MCF 10A (cell line): ENCODE data around the gene COMMD9. TPM values are rescaled to one million over a fixed set of nuclear protein-coding genes. Genes with fewer than 3 reads are reported as not detected.

Experiments used
- Bru-seq: library from RNA; stranded (reverse); fragments of 400-500 nt; gene quantifications from one replicate; lab custom pipeline; 2021; lab: Mats Ljungman, UMichigan
- BruChase-seq, 2 experiments: library from RNA; stranded (reverse); fragments of 400-500 nt; gene quantifications; one replicate each; lab custom pipeline; 2021; lab: Mats Ljungman, UMichigan
- BruUV-seq: library from RNA; stranded (reverse); fragments of 400-500 nt; replicated peaks from 2 replicates; lab custom pipeline; 2021; lab: Mats Ljungman, UMichigan
- CTCF ChIA-PET: fragments of 300-600 bp; sonication (Branson Sonifier 250); formaldehyde crosslinking; extraction: SDS; loops from one replicate; lab custom pipeline; 2021; ENCODE audit warnings: antibody characterized with exemption, inconsistent platforms; lab: Yijun Ruan, JAX
- POLR2A ChIA-PET: fragments of 300-600, 350-650 bp; sonication (Branson Sonifier 250); formaldehyde crosslinking; extraction: SDS; loops from one replicate; lab custom pipeline; 2020; ENCODE audit warnings: antibody characterized with exemption, inconsistent platforms; lab: Yijun Ruan, JAX
- DNase-seq: peaks from one replicate; pipeline ENCODE4 v3.0.0-alpha.2; 2018; ENCODE audit not compliant: unreplicated experiment
- H3K27ac Mint-ChIP-seq: one replicate; pipeline ENCODE4 v1.8.0; 2022; ENCODE audit warnings: mild to moderate bottlenecking, low read depth, mixed read lengths; ENCODE audit not compliant: unreplicated experiment
- H3K27me3 Mint-ChIP-seq: one replicate; pipeline ENCODE4 v1.8.0; 2022; ENCODE audit warnings: mixed read lengths; ENCODE audit not compliant: insufficient read depth, unreplicated experiment
- H3K36me3 Mint-ChIP-seq: one replicate; pipeline ENCODE4 v1.8.0; 2022; ENCODE audit warnings: mild to moderate bottlenecking, moderate library complexity, mixed read lengths; ENCODE audit not compliant: insufficient read depth, unreplicated experiment
- H3K4me1 Mint-ChIP-seq: one replicate; pipeline ENCODE4 v1.8.0; 2022; ENCODE audit warnings: mixed read lengths; ENCODE audit not compliant: insufficient read depth, unreplicated experiment
- H3K4me3 Mint-ChIP-seq: one replicate; pipeline ENCODE4 v1.8.0; 2022; ENCODE audit warnings: mild to moderate bottlenecking, moderate library complexity, mixed read lengths; ENCODE audit not compliant: unreplicated experiment
- H3K9me3 Mint-ChIP-seq: one replicate; pipeline ENCODE4 v1.8.0; 2022; ENCODE audit warnings: mixed read lengths; ENCODE audit not compliant: unreplicated experiment
- intact Hi-C: fragments of 100-400 bp; cut with micrococcal nuclease; formaldehyde crosslinking; loops from 2 replicates; pipeline ENCODE4 v1.14.1; 2022
- long read RNA-seq: library from polyadenylated mRNA; stranded (forward); transcript quantifications from one replicate; pipeline ENCODE4 v2.0.0, GENCODE V29; 2022
- total RNA-seq: library from RNA; stranded (reverse); gene quantifications from 2 replicates; pipeline ENCODE4 v1.2.3, GENCODE V29; 2022
- TF ChIP-seq, protein P1 (sequence below): fragments of 200-600 bp; IDR thresholded peaks from one replicate; pipeline ENCODE4 v1.8.0; 2022; ENCODE audit warnings: antibody characterized with exemption, mild to moderate bottlenecking; ENCODE audit not compliant: unreplicated experiment

The COMMD9 gene
- total RNA-seq (38.7 and 39.8 TPM in 2 replicates), Bru-seq, nascent RNA (percentile 63 among the genes with signal in this experiment), BruChase-seq, experiment 1, labeled RNA remaining after a 6-hour chase (percentile 58 among the genes with signal in this experiment), BruChase-seq, experiment 2, labeled RNA remaining after a 2-hour chase (percentile 49 among the genes with signal in this experiment)
- long read RNA-seq, transcript COMMD9-201 (6 exons, 2,954 nt): major isoform, 71 of 82 reads
- long read RNA-seq, partial matches to known transcripts: 0 of 82 reads
- long read RNA-seq, other reads (novel, unspliced or antisense): 10 of 82 reads

- TF ChIP-seq, protein P1, sequence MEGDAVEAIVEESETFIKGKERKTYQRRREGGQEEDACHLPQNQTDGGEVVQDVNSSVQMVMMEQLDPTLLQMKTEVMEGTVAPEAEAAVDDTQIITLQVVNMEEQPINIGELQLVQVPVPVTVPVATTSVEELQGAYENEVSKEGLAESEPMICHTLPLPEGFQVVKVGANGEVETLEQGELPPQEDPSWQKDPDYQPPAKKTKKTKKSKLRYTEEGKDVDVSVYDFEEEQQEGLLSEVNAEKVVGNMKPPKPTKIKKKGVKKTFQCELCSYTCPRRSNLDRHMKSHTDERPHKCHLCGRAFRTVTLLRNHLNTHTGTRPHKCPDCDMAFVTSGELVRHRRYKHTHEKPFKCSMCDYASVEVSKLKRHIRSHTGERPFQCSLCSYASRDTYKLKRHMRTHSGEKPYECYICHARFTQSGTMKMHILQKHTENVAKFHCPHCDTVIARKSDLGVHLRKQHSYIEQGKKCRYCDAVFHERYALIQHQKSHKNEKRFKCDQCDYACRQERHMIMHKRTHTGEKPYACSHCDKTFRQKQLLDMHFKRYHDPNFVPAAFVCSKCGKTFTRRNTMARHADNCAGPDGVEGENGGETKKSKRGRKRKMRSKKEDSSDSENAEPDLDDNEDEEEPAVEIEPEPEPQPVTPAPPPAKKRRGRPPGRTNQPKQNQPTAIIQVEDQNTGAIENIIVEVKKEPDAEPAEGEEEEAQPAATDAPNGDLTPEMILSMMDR: no peak
- DNase-seq: peak; percentile 90
- no peaks in the 10 kb centered on the region for H3K27me3 Mint-ChIP-seq
- no TSS peak for BruUV-seq
- CTCF ChIA-PET: interaction anchor here (0.6 to 14.4 kb wide), 13 partner anchors 10 to 800 kb away, joined by 3 to 242 read pairs (median 3); no protein-coding TSS in a partner anchor
- no peaks in the 10 kb centered on the region for H3K9me3 Mint-ChIP-seq
- intact Hi-C loops: no loop called here
- peaks cover 28% of the 10 kb centered on the region for H3K4me1 Mint-ChIP-seq
- POLR2A ChIA-PET: interaction anchor here (0.6 to 2.5 kb wide), 10 partner anchors 9 to 804 kb away, joined by 3 to 12 read pairs (median 3); no protein-coding TSS in a partner anchor
- H3K4me3 Mint-ChIP-seq: peak within 1 kb of the TSS; percentile 84
- H3K36me3 Mint-ChIP-seq: peaks cover 4% of the 10 kb centered on the region
- H3K27ac Mint-ChIP-seq: peak within 1 kb of the TSS; percentile 91
Observed at GRCh38 chr11:36289226-36289852, at the start of gene COMMD9. TSS of gene COMMD9 (minus strand) at chr11:36289424. CDS start at chr11:36289412, 12 bp downstream.

DNA sequence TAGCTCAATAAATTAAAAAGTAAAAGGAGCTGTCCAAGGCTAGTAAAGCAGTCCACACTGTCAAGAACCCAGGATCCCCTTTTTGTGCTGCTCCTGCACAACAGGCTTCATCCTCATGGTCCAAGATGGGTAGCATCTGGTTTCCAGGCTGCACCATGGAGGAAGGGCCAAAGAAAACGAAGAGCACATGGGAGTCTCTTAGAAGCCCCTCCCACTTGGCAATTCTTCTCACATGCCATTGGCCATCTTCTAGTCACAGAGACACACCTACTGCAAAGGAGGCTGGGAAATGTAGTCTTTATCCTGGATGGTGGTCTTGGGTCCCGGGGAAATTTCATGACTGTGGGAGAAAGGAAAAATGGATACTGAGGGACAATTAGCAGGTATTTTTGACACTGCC lies 44.7 kb upstream of the COMMD9 start:
- peaks cover 18% of the 10 kb centered on the region for H3K4me1 Mint-ChIP-seq
- H3K9me3 Mint-ChIP-seq: no peaks in the 10 kb centered on the region
- no peaks in the 10 kb centered on the region for H3K27me3 Mint-ChIP-seq
- no peak overlapping the region for H3K4me3 Mint-ChIP-seq
- DNase-seq: peak; percentile 71
- peak overlapping the region; percentile 75 for H3K27ac Mint-ChIP-seq
- CTCF ChIA-PET: interaction anchor here (0.5 to 1.5 kb wide), 2 partner anchors 45 to 118 kb away, joined by 3 read pairs; no protein-coding TSS in a partner anchor
- TF ChIP-seq, protein P1: no peak
- intact Hi-C loops: no loop called here
- BruUV-seq: no TSS peak
- POLR2A ChIA-PET: interaction anchor here (0.6 to 1.6 kb wide), 5 partner anchors 33 to 489 kb away, joined by 3 to 5 read pairs (median 4); partner anchors contain the start of gene COMMD9
- no peaks in the 10 kb centered on the region for H3K36me3 Mint-ChIP-seq

- Mint-ChIP-seq H3K27me3 (no peaks in the 10 kb centered on the region), H3K4me3 (no peak overlapping the region), H3K36me3 (no peaks in the 10 kb centered on the region), H3K4me1 (peaks cover 18% of the 10 kb centered on the region), H3K27ac (peak overlapping the region; percentile 75), H3K9me3 (no peaks in the 10 kb centered on the region)
- CTCF ChIA-PET: interaction anchor here (1.5 kb wide), 1 partner anchor 45 kb away, joined by 3 read pairs; no protein-coding TSS in a partner anchor
- peak; percentile 64 for DNase-seq
- intact Hi-C loops: no loop called here
- POLR2A ChIA-PET: interaction anchor here (0.6 to 1.6 kb wide), 4 partner anchors 32 to 490 kb away, joined by 3 to 5 read pairs (median 4); no protein-coding TSS in a partner anchor
- TF ChIP-seq, protein P1: no peak
- no TSS peak for BruUV-seq
Observed at GRCh38 chr11:36333468-36333867, 44.2 kb upstream of the COMMD9 start.

GRCh38 chr11:36330411-36330810 lies 41.2 kb upstream of the COMMD9 start:
- POLR2A ChIA-PET: no interaction called here
- BruUV-seq: no TSS peak
- intact Hi-C loops: no loop called here
- H3K4me1 Mint-ChIP-seq: peaks cover 18% of the 10 kb centered on the region
- no peaks in the 10 kb centered on the region for H3K27me3 Mint-ChIP-seq
- H3K4me3 Mint-ChIP-seq: no peak overlapping the region
- CTCF ChIA-PET: no interaction called here
- DNase-seq: no peak
- H3K36me3 Mint-ChIP-seq: no peaks in the 10 kb centered on the region
- TF ChIP-seq, protein P1: no peak
- no peak overlapping the region for H3K27ac Mint-ChIP-seq
- no peaks in the 10 kb centered on the region for H3K9me3 Mint-ChIP-seq
